Measurements from ENCODE around the gene SLC12A2.

DNA sequence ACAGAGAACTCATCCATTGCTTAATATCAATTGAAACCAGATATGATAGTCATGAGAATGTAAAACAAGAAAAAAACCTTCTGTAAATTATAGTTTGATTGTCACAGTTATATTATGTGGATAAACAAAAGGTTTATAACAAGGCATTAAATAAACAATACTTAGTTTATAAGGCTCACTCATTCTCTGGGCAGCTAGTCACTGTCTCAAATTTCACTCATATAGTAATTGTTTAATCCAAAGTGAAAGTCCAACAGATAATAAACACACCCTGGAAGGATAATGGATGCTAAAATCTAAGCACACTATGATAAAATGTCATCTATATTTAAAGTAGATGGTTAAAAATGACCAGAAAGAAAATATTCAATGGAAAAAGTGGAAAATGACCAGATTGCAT, 30.8 kb upstream of the SLC12A2 start:
- TF ChIP-seq, protein P1, sequence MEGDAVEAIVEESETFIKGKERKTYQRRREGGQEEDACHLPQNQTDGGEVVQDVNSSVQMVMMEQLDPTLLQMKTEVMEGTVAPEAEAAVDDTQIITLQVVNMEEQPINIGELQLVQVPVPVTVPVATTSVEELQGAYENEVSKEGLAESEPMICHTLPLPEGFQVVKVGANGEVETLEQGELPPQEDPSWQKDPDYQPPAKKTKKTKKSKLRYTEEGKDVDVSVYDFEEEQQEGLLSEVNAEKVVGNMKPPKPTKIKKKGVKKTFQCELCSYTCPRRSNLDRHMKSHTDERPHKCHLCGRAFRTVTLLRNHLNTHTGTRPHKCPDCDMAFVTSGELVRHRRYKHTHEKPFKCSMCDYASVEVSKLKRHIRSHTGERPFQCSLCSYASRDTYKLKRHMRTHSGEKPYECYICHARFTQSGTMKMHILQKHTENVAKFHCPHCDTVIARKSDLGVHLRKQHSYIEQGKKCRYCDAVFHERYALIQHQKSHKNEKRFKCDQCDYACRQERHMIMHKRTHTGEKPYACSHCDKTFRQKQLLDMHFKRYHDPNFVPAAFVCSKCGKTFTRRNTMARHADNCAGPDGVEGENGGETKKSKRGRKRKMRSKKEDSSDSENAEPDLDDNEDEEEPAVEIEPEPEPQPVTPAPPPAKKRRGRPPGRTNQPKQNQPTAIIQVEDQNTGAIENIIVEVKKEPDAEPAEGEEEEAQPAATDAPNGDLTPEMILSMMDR (IDR thresholded peaks at IDR 0.05), result no peak
- TF ChIP-seq POLR2A (IDR thresholded peaks at IDR 0.05), result no peak
- no peak for TF ChIP-seq POLR2AphosphoS5 (IDR thresholded peaks at IDR 0.05)
- TF ChIP-seq EP300 (IDR thresholded peaks at IDR 0.05), result no peak

Measured in stomach (tissue), 4 donors.